GM08714 (cell line): ENCODE results near the gene PLD5.
"Not testable (repeated sequence)": the region's sequence is repeated elsewhere in the genome, so short reads cannot be mapped to it uniquely, and the experiment has no call there.

ENCODE experiments used
- H3K4me3 ChIP-seq: fragments of 200-500 bp; sonication (Bioruptor generic); 2 replicates; pipeline ENCODE4 v1.5.1; 2014; ENCODE audit warnings: mild to moderate bottlenecking, low read length, inconsistent platforms
- ZNF274 ChIP-seq: IDR thresholded peaks from 2 replicates; pipeline ENCODE4 v1.6.1; 2012; ENCODE audit warnings: mild to moderate bottlenecking, low read depth, low read length

Gene PLD5

GRCh38 chr1:242146652-242147051, 377.8 kb downstream of the PLD5 start:
- no peak for TF ChIP-seq ZNF274
- no peak overlapping the region for H3K4me3 ChIP-seq

GRCh38 chr1:242140836-242141235, 383.7 kb downstream of the PLD5 start:
- no peak overlapping the region for H3K4me3 ChIP-seq
- TF ChIP-seq ZNF274: no peak

- no peak for TF ChIP-seq ZNF274
- H3K4me3 ChIP-seq: no peak overlapping the region
These were observed 384.5 kb downstream of the PLD5 start for GRCh38 chr1:242139986-242140385.

GRCh38 chr1:242139442-242139841, 385.1 kb downstream of the PLD5 start:
- no peak overlapping the region for H3K4me3 ChIP-seq
- no peak for TF ChIP-seq ZNF274

- no peak for TF ChIP-seq ZNF274
- no peak overlapping the region for H3K4me3 ChIP-seq
These were observed 390.7 kb downstream of the PLD5 start for GRCh38 chr1:242133796-242134195.

GRCh38 chr1:242133351-242133750, 391.1 kb downstream of the PLD5 start:
- H3K4me3 ChIP-seq: no peak overlapping the region
- no peak for TF ChIP-seq ZNF274

- H3K4me3 ChIP-seq: no peak overlapping the region
- TF ChIP-seq ZNF274: no peak
These were observed 392.2 kb downstream of the PLD5 start for GRCh38 chr1:242132121-242132817.

- no peak for TF ChIP-seq ZNF274
These were observed 395.5 kb downstream of the PLD5 start for GRCh38 chr1:242128951-242129502.

GRCh38 chr1:242120432-242120831, 404.1 kb downstream of the PLD5 start:
- H3K4me3 ChIP-seq: no peak overlapping the region
- TF ChIP-seq ZNF274: no peak

More at GRCh38 chr1:242128951-242129502, 395.5 kb downstream of the PLD5 start:
- no peak overlapping the region for H3K4me3 ChIP-seq

GRCh38 chr1:242100921-242101320, 423.6 kb downstream of the PLD5 start:
- TF ChIP-seq ZNF274: no peak
- H3K4me3 ChIP-seq: no peak overlapping the region

GRCh38 chr1:242097283-242097682, 427.2 kb downstream of the PLD5 start:
- H3K4me3 ChIP-seq: not testable (repeated sequence)

- TF ChIP-seq ZNF274: no peak
- no peak overlapping the region for H3K4me3 ChIP-seq
These were observed 431.4 kb downstream of the PLD5 start for GRCh38 chr1:242093116-242093515.

- H3K4me3 ChIP-seq: no peak overlapping the region
- TF ChIP-seq ZNF274: no peak
These were observed 434.6 kb downstream of the PLD5 start for GRCh38 chr1:242089911-242090310.

GRCh38 chr1:242088875-242089274, 435.6 kb downstream of the PLD5 start:
- no peak for TF ChIP-seq ZNF274
- no peak overlapping the region for H3K4me3 ChIP-seq

GRCh38 chr1:242086706-242087105, 437.8 kb downstream of the PLD5 start:
- H3K4me3 ChIP-seq: no peak overlapping the region
- no peak for TF ChIP-seq ZNF274

- no peak overlapping the region for H3K4me3 ChIP-seq
- no peak for TF ChIP-seq ZNF274
These were observed 438.4 kb downstream of the PLD5 start for GRCh38 chr1:242086093-242086492.
